ENCODE data around the gene ERRFI1. TPM values are rescaled to one million over a fixed set of nuclear protein-coding genes. Genes with fewer than 3 reads are reported as not detected.
A peak's percentile ranks its signal among the peaks of the same experiment; 100 is the strongest.

Gene ERRFI1
- total RNA-seq, 4 donors from 2014 or later: 19.0 to 67.6 (median 39.6) TPM

DNA sequence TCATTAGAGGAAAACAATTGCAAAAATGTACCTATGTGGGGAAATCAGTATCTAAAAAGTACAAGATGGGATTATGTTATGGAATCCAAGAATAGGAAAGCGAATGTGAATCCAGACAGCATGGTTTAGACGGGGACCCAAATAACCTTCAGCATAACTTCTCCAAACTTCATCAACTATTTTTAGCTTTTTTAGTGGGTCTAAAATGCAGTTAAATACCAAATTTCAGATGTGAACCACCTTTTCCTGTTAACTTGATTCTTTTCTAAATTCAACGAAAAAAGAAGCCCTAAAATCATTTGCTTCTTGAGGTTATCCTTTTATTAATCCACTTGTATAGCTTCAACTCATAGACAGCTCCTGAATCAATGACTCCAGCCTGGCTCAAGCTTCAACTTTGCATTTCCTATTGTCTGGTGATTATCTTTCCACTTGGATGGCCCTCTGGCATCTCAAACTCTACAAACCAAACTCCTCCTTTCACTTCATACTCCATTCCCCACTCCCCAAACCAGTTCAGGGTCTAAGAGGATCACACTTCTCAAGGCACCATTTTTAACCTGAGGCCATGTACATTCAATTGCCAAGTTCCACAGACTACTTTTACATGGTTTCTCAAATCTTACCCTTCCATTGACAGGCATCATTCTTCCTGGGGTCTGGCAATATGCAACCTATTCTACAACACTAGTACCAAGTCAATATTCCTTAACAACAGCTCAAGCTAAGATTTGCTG, 7.4 kb downstream of the ERRFI1 start:
- TF ChIP-seq, protein P1, sequence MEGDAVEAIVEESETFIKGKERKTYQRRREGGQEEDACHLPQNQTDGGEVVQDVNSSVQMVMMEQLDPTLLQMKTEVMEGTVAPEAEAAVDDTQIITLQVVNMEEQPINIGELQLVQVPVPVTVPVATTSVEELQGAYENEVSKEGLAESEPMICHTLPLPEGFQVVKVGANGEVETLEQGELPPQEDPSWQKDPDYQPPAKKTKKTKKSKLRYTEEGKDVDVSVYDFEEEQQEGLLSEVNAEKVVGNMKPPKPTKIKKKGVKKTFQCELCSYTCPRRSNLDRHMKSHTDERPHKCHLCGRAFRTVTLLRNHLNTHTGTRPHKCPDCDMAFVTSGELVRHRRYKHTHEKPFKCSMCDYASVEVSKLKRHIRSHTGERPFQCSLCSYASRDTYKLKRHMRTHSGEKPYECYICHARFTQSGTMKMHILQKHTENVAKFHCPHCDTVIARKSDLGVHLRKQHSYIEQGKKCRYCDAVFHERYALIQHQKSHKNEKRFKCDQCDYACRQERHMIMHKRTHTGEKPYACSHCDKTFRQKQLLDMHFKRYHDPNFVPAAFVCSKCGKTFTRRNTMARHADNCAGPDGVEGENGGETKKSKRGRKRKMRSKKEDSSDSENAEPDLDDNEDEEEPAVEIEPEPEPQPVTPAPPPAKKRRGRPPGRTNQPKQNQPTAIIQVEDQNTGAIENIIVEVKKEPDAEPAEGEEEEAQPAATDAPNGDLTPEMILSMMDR (IDR thresholded peaks at IDR 0.05): no peak
- no peak for TF ChIP-seq POLR2A (IDR thresholded peaks at IDR 0.05)
- no peak for DNase-seq
- Histone ChIP-seq H3K9me3 (no peaks in the 10 kb centered on the region), H3K36me3 (no peaks in the 10 kb centered on the region), H3K4me1 (peaks cover 0 to 8% of the 10 kb centered on the region in 2 donors), H3K27me3 (no peaks in the 10 kb centered on the region), H3K27ac (peak overlapping the region; percentile 44 to 71), H3K4me3 (no peak overlapping the region)
- intact Hi-C loops (cut with DNase I; ENCODE audit: low total_unique reads): no loop called here

DNA sequence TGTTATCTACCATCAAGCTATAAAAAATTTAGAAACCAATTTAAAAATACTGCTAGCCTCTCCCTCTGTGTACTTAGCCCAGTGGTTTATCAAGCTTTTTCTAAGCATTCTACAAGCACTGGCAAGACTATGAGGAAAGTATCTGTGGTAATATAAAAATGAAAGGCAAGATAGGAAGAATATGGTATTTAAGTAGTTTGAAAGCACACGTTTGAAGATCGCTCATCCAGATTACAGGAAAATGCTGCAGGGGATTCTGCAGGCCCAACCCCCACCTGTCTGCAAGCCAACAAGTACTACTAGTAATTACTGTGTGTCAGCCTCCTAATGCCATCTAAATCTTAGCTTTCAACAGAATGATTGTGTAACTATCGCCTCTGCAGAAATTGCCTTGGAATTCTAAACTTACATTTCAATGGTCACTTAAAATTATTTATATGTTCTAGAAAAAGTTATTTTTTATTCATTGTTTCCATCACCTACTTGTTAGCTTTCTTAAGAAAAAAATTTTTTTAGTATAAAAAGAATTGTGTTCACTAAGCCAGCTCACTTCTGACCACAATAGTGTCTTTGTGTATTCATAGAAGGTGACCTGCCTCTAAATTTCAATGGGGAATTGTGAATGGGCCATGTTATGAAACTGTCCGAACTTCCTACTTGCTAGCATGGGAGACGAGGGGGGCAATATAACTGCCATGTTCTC, 8.5 kb downstream of the ERRFI1 start:
- Histone ChIP-seq H3K9me3 (no peaks in the 10 kb centered on the region), H3K4me3 (no peak overlapping the region), H3K27me3 (no peaks in the 10 kb centered on the region), H3K4me1 (peaks cover 0 to 8% of the 10 kb centered on the region in 2 donors), H3K27ac (peak overlapping the region; percentile 44 to 71), H3K36me3 (no peaks in the 10 kb centered on the region)
- intact Hi-C loops (cut with DNase I; ENCODE audit: low total_unique reads): no loop called here
- TF ChIP-seq, protein P1 (IDR thresholded peaks at IDR 0.05): no peak
- TF ChIP-seq POLR2A (IDR thresholded peaks at IDR 0.05): no peak
- DNase-seq: no peak

DNA sequence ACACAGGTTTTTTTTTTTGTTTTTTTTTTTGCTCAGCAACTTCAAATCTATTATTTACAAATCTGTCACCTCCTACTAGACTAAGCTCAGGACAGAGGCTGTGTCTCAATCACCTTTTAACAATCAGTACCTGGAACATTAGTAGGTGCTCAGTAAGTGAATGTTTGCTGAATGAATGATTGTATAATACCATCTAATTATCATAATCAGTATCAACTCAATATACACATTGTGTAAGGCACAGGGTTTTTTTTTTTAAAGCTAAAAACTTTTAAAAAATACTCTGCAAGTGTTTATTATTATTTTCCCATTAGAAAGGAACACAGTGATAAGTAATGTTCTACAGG, 9.2 kb downstream of the ERRFI1 start:
- DNase-seq: no peak
- H3K27ac ChIP-seq: peak overlapping the region; percentile 71 to 77
- H3K27me3 ChIP-seq: no peaks in the 10 kb centered on the region
- TF ChIP-seq POLR2A (IDR thresholded peaks at IDR 0.05): no peak
- TF ChIP-seq, protein P1 (IDR thresholded peaks at IDR 0.05): no peak
- intact Hi-C loops (cut with DNase I; ENCODE audit: low total_unique reads): no loop called here
- no peaks in the 10 kb centered on the region for H3K9me3 ChIP-seq
- no peaks in the 10 kb centered on the region for H3K36me3 ChIP-seq
- peaks cover 0 to 8% of the 10 kb centered on the region in 2 donors for H3K4me1 ChIP-seq
- no peak overlapping the region for H3K4me3 ChIP-seq

DNA sequence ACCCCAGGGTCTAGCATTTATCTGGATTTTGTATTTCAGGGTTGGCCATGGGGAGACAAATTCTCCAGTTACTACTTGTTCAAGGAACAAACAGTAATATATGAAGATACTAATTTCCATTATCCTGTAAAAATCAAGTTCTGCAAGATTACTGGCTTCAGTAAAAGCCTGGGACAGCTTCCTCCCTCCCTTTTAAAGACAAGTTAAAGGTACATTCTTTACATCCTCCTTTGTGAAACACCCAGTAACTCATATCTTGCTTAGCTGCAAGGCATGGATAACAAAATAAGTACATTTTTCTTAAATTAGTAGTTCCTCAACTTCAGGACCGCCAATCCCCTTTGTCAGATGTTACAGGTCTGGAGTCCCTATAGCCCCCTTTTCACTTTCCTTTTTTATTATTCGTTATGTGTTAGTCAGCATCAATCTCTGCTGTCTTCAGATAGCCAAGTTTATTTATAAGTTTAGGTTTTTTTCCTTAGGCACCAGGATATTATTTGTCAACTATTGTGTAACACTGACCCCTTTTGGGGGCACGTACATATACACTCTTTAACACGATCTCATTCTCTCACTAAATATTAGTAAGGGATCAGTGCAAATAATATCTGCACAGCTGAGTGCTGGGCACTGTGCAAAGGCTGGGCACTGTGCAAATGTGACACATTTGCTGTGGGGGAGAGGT, 9.8 kb downstream of the ERRFI1 start:
- Histone ChIP-seq H3K27ac (peak overlapping the region; percentile 71 to 77), H3K4me3 (no peak overlapping the region), H3K4me1 (peaks cover 0 to 8% of the 10 kb centered on the region in 2 donors), H3K27me3 (no peaks in the 10 kb centered on the region), H3K36me3 (no peaks in the 10 kb centered on the region), H3K9me3 (no peaks in the 10 kb centered on the region)
- TF ChIP-seq POLR2A (IDR thresholded peaks at IDR 0.05): no peak
- TF ChIP-seq, protein P1 (IDR thresholded peaks at IDR 0.05): no peak
- no peak for DNase-seq
- intact Hi-C loops (cut with DNase I; ENCODE audit: low total_unique reads): no loop called here

DNA sequence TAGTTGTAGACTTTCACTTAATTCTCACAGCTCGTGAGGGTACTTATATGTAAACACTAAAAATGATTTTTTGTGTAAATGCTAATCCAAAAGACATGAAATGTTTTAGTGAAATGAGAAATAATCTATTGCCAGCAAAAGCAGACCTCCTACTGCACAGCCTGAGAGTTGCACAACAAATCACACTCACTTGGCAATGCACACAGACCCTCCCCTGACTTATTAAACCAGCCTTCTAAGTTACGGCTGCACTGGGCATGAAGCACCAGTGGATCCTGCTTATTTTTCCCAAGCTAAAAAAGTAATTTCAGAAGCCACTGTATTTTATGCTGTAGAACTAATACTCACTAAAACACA, 10.3 kb downstream of the ERRFI1 start:
- intact Hi-C loops (cut with DNase I; ENCODE audit: low total_unique reads): no loop called here
- H3K4me3 ChIP-seq: no peak overlapping the region
- no peaks in the 10 kb centered on the region for H3K36me3 ChIP-seq
- no peaks in the 10 kb centered on the region for H3K9me3 ChIP-seq
- peak; percentile 46 to 66 for DNase-seq
- TF ChIP-seq POLR2A (IDR thresholded peaks at IDR 0.05): no peak
- TF ChIP-seq, protein P1 (IDR thresholded peaks at IDR 0.05): no peak
- peaks cover 0 to 8% of the 10 kb centered on the region in 2 donors for H3K4me1 ChIP-seq
- H3K27me3 ChIP-seq: no peaks in the 10 kb centered on the region
- peak overlapping the region; percentile 71 to 77 for H3K27ac ChIP-seq

All from uterus (tissue), 4 donors.